Right lobe of liver (tissue), 4 donors: Measurements from ENCODE around the gene FAM227B.

Experiments
- CTCF ChIP-seq, 4 donors: fragments of 200-600 bp in 3 of 4; fragments of 450-650 bp in 1 of 4; IDR thresholded peaks; one replicate each; pipeline versions ENCODE4 v1.5.1 to v1.8.0; 2016 to 2022; ENCODE audit warnings: antibody characterized with exemption in 4 of 4, mild to moderate bottlenecking in 2 of 4
- POLR2A ChIP-seq: fragments of 450-650 bp; IDR thresholded peaks from one replicate; pipeline ENCODE4 v1.6.1; 2017; ENCODE audit warnings: antibody characterized with exemption, mild to moderate bottlenecking
- donor health status: DM: no; HTN: no; CAD: no.
- donor health status: DM: no; HTN: no; CAD: no.
- donor health status: DM: no; HTN: yes; CAD: no.

GRCh38 chr15:49282366-49282765, 338.3 kb downstream of the FAM227B start:
- no peak for TF ChIP-seq CTCF (IDR thresholded peaks at IDR 0.05)
- TF ChIP-seq POLR2A, result no peak
